Upper lobe of right lung (tissue), 1 donor: ENCODE data around the gene FURIN. TPM values are rescaled to one million over a fixed set of nuclear protein-coding genes. Genes with fewer than 3 reads are reported as not detected.
A peak's percentile ranks its signal among the peaks of the same experiment; 100 is the strongest.

Experiments used
- ATAC-seq: fragments of 200-7000 bp; cut with Tn5 transposase; one replicate; pipeline ENCODE4 v1.9.1; 2020; ENCODE audit warnings: mild to moderate bottlenecking, moderate library complexity
- DNase-seq: peaks from one replicate; pipeline ENCODE4 v3.0.0-alpha.2; 2020
- H3K27ac ChIP-seq: fragments of 200-600 bp; one replicate; pipeline ENCODE4 v1.8.0; 2022
- H3K27me3 ChIP-seq: fragments of 200-600 bp; one replicate; pipeline ENCODE4 v1.8.0; 2022; ENCODE audit warnings: mild to moderate bottlenecking
- H3K36me3 ChIP-seq: fragments of 200-600 bp; one replicate; pipeline ENCODE4 v1.8.0; 2022
- H3K4me1 ChIP-seq: fragments of 200-600 bp; one replicate; pipeline ENCODE4 v1.8.0; 2022
- H3K4me3 ChIP-seq: fragments of 200-600 bp; one replicate; pipeline ENCODE4 v1.8.0; 2022; ENCODE audit warnings: mild to moderate bottlenecking
- H3K9me3 ChIP-seq: fragments of 200-600 bp; one replicate; pipeline ENCODE4 v1.8.0; 2022
- CTCF ChIP-seq: fragments of 200-600 bp; IDR thresholded peaks from one replicate; pipeline ENCODE4 v1.8.0; 2022; ENCODE audit warnings: antibody characterized with exemption
- intact Hi-C: fragments of 100-400 bp; cut with DNase I; formaldehyde crosslinking; loops from one replicate; pipeline ENCODE4 v1.11.0; 2022
- total RNA-seq: library from RNA; stranded (reverse); fragmentation: NEBNext Ultra II Directional; extraction: Animal tissue kit (Norgen Biotek cat#: 25700); gene quantifications from one replicate; pipeline ENCODE4 v1.2.1, GENCODE V29; 2021
- donor health status: DM: no; HTN: yes; CAD: no; lungs with severe emphysema.

FURIN gene
- total RNA-seq, 1 donor from 2014 or later: 104 TPM

GRCh38 chr15:90901175-90902039 is 33.0 kb downstream of the FURIN start:
- peaks cover 19% of the 10 kb centered on the region for H3K36me3 ChIP-seq
- TF ChIP-seq CTCF: no peak
- no peaks in the 10 kb centered on the region for H3K9me3 ChIP-seq
- ATAC-seq (no peak), DNase-seq (no peak)
- H3K4me3 ChIP-seq: peak overlapping the region; percentile 75
- peaks cover 14% of the 10 kb centered on the region for H3K4me1 ChIP-seq
- H3K27me3 ChIP-seq: no peaks in the 10 kb centered on the region
- peak overlapping the region; percentile 91 for H3K27ac ChIP-seq
- intact Hi-C loops: no loop called here

GRCh38 chr15:90902040-90902839 is 33.9 kb downstream of the FURIN start:
- Histone ChIP-seq H3K4me3 (peak overlapping the region; percentile 75), H3K27me3 (no peaks in the 10 kb centered on the region), H3K27ac (peak overlapping the region; percentile 91), H3K9me3 (no peaks in the 10 kb centered on the region), H3K4me1 (peaks cover 14% of the 10 kb centered on the region), H3K36me3 (peaks cover 27% of the 10 kb centered on the region)
- peak; percentile 76 for TF ChIP-seq CTCF
- intact Hi-C loops: no loop called here
- peak; percentile 91 for ATAC-seq
- peak; percentile 89 for DNase-seq

GRCh38 chr15:90902840-90903732 is 34.7 kb downstream of the FURIN start, which contains the start of gene MAN2A2:
Gene MAN2A2, plus strand, starts transcription at chr15:90903302. Its CDS starts 906 bp downstream, at chr15:90904208.
- Histone ChIP-seq H3K4me3 (peak within 1 kb of the TSS; percentile 75), H3K27ac (peak within 1 kb of the TSS; percentile 91), H3K27me3 (no peaks in the 10 kb centered on the region), H3K36me3 (peaks cover 35% of the 10 kb centered on the region), H3K9me3 (no peaks in the 10 kb centered on the region), H3K4me1 (peaks cover 14% of the 10 kb centered on the region)
- peak; percentile 79 for ATAC-seq
- intact Hi-C loops: no loop called here
- no peak for TF ChIP-seq CTCF
- DNase-seq: peak; percentile 91

- intact Hi-C loops: no loop called here
- TF ChIP-seq CTCF: no peak
- DNase-seq (no peak), ATAC-seq (peak; percentile 2)
- Histone ChIP-seq H3K4me3 (peak overlapping the region; percentile 72), H3K36me3 (peaks cover 44% of the 10 kb centered on the region), H3K27me3 (no peaks in the 10 kb centered on the region), H3K4me1 (peaks cover 14% of the 10 kb centered on the region), H3K9me3 (no peaks in the 10 kb centered on the region), H3K27ac (peak overlapping the region; percentile 86)
Measured at GRCh38 chr15:90903733-90904536, 35.5 kb downstream of the FURIN start.
